Chondrocyte (in vitro differentiated cells): Measurements from ENCODE around the gene OSBPL5. TPM values are rescaled to one million over a fixed set of nuclear protein-coding genes. Genes with fewer than 3 reads are reported as not detected.

ENCODE experiments used
- DNase-seq: peaks from one replicate; pipeline ENCODE4 v3.0.0; 2021; ENCODE audit warnings: mixed read lengths, low spot score
- H3K27ac Mint-ChIP-seq: one replicate; pipeline ENCODE4 v1.8.0; 2021; ENCODE audit warnings: mild to moderate bottlenecking, moderate library complexity, mixed read lengths; ENCODE audit not compliant: unreplicated experiment
- H3K27me3 Mint-ChIP-seq: 2 replicates; pipeline ENCODE4 v1.8.0; 2021; ENCODE audit warnings: low read depth, mixed read lengths
- H3K36me3 Mint-ChIP-seq: 2 replicates; pipeline ENCODE4 v1.8.0; 2021; ENCODE audit warnings: low read depth, mixed read lengths
- H3K4me1 Mint-ChIP-seq: 2 replicates; pipeline ENCODE4 v1.8.0; 2021; ENCODE audit warnings: low read depth, mild to moderate bottlenecking, mixed read lengths
- H3K4me3 Mint-ChIP-seq: one replicate; pipeline ENCODE4 v1.8.0; 2021; ENCODE audit warnings: mild to moderate bottlenecking, moderate library complexity, mixed read lengths; ENCODE audit not compliant: unreplicated experiment
- H3K9me3 Mint-ChIP-seq: 2 replicates; pipeline ENCODE4 v1.8.0; 2021; ENCODE audit warnings: low read depth, mixed read lengths
- CTCF ChIP-seq: fragments of 200-600 bp; sonication (generic); IDR thresholded peaks from 2 replicates; pipeline ENCODE4 v1.5.0; 2021; ENCODE audit warnings: antibody characterized with exemption, mild to moderate bottlenecking, moderate library complexity
- total RNA-seq: library from RNA; stranded (reverse); gene quantifications from 3 replicates; pipeline ENCODE4 v1.2.1, GENCODE V29; 2021

The OSBPL5 gene
- total RNA-seq, 1 donor from 2014 or later = 43.9 TPM

GRCh38 chr11:3161309-3161708 lies 3.8 kb downstream of the OSBPL5 start:
- no peaks in the 10 kb centered on the region for H3K9me3 Mint-ChIP-seq
- peaks cover 2% of the 10 kb centered on the region for H3K36me3 Mint-ChIP-seq
- H3K27me3 Mint-ChIP-seq = no peaks in the 10 kb centered on the region
- peaks cover 73% of the 10 kb centered on the region for H3K4me1 Mint-ChIP-seq
- no peak for TF ChIP-seq CTCF
- peak overlapping the region; percentile 71 for H3K4me3 Mint-ChIP-seq
- peak overlapping the region; percentile 57 for H3K27ac Mint-ChIP-seq
- DNase-seq = peak; percentile 80

GRCh38 chr11:3160252-3161031 lies 4.7 kb downstream of the OSBPL5 start:
- DNase-seq = peak; percentile 96
- Mint-ChIP-seq H3K27ac (peak overlapping the region; percentile 76), H3K4me1 (peaks cover 78% of the 10 kb centered on the region), H3K4me3 (peak overlapping the region; percentile 71), H3K9me3 (no peaks in the 10 kb centered on the region), H3K27me3 (no peaks in the 10 kb centered on the region), H3K36me3 (peaks cover 2% of the 10 kb centered on the region)
- no peak for TF ChIP-seq CTCF

GRCh38 chr11:3159296-3160190 lies 5.6 kb downstream of the OSBPL5 start:
- Mint-ChIP-seq H3K27me3 (no peaks in the 10 kb centered on the region), H3K4me3 (peak overlapping the region; percentile 71), H3K36me3 (peaks cover 2% of the 10 kb centered on the region), H3K27ac (peak overlapping the region; percentile 27), H3K9me3 (no peaks in the 10 kb centered on the region), H3K4me1 (peaks cover 85% of the 10 kb centered on the region)
- DNase-seq = peak; percentile 88
- TF ChIP-seq CTCF = no peak

- no peaks in the 10 kb centered on the region for H3K27me3 Mint-ChIP-seq
Observed at GRCh38 chr11:3158821-3159220, 6.3 kb downstream of the OSBPL5 start.

More at GRCh38 chr11:3158821-3159220, 6.3 kb downstream of the OSBPL5 start:
- TF ChIP-seq CTCF = no peak
- Mint-ChIP-seq H3K4me3 (no peak overlapping the region), H3K4me1 (peaks cover 90% of the 10 kb centered on the region), H3K36me3 (peaks cover 2% of the 10 kb centered on the region), H3K9me3 (no peaks in the 10 kb centered on the region), H3K27ac (peak overlapping the region; percentile 27)
- no peak for DNase-seq
